Neural progenitor cell (in vitro differentiated cells): ENCODE data around the gene AQP11. TPM values are rescaled to one million over a fixed set of nuclear protein-coding genes. Genes with fewer than 3 reads are reported as not detected.

Experiments used
- DNase-seq: peaks from one replicate; pipeline ENCODE4 v3.0.0-alpha.2; 2016; ENCODE audit warnings: low spot score
- H2AFZ ChIP-seq: fragments of 200-600 bp; sonication (generic); replicated peaks from 2 replicates; pipeline ENCODE4 v1.6.1; 2016; ENCODE audit warnings: antibody characterized with exemption
- H3F3A ChIP-seq: fragments of 200-600 bp; sonication (generic); 2 replicates; pipeline ENCODE4 v1.6.1; 2016; ENCODE audit warnings: antibody characterized with exemption, low read depth
- H3K27ac ChIP-seq: fragments of 200-600 bp; sonication (generic); 2 replicates; pipeline ENCODE4 v1.5.1; 2016; ENCODE audit warnings: mild to moderate bottlenecking
- H3K27me3 ChIP-seq: fragments of 200-600 bp; sonication (generic); 2 replicates; pipeline ENCODE4 v1.6.1; 2016; ENCODE audit warnings: mild to moderate bottlenecking, moderate library complexity
- H3K36me3 ChIP-seq: fragments of 200-600 bp; sonication (generic); 2 replicates; pipeline ENCODE4 v1.5.1; 2016
- H3K4me1 ChIP-seq: fragments of 200-600 bp; sonication (generic); 2 replicates; pipeline ENCODE4 v1.6.1; 2016; ENCODE audit warnings: mixed run types
- H3K4me2 ChIP-seq: fragments of 200-600 bp; sonication (generic); 2 replicates; pipeline ENCODE4 v1.6.1; 2016
- H3K4me3 ChIP-seq: fragments of 200-600 bp; sonication (generic); 2 replicates; pipeline ENCODE4 v1.5.1; 2016
- H3K79me2 ChIP-seq: fragments of 200-600 bp; sonication (generic); 2 replicates; pipeline ENCODE4 v1.6.1; 2016; ENCODE audit warnings: low read depth
- H3K9ac ChIP-seq: fragments of 200-600 bp; sonication (generic); 2 replicates; pipeline ENCODE4 v1.6.1; 2016
- H3K9me3 ChIP-seq: fragments of 200-600 bp; sonication (generic); 2 replicates; pipeline ENCODE4 v1.5.1; 2016; ENCODE audit warnings: low read depth
- H4K20me1 ChIP-seq: fragments of 200-600 bp; sonication (generic); 2 replicates; pipeline ENCODE4 v1.6.1; 2016; ENCODE audit warnings: low read depth
- H3K27ac Mint-ChIP-seq: 3 replicates; pipeline ENCODE4 v1.8.0; 2021; ENCODE audit warnings: mixed read lengths
- H3K27me3 Mint-ChIP-seq: 2 replicates; pipeline ENCODE4 v1.8.0; 2022; ENCODE audit warnings: low read depth, mild to moderate bottlenecking, inconsistent platforms, moderate library complexity, mixed read lengths; ENCODE audit not compliant: insufficient read depth
- H3K36me3 Mint-ChIP-seq: 3 replicates; pipeline ENCODE4 v1.8.0; 2021; ENCODE audit warnings: mixed read lengths
- H3K4me1 Mint-ChIP-seq: 3 replicates; pipeline ENCODE4 v1.8.0; 2021; ENCODE audit warnings: mixed read lengths
- H3K4me3 Mint-ChIP-seq: 3 replicates; pipeline ENCODE4 v1.8.0; 2021; ENCODE audit warnings: mild to moderate bottlenecking, moderate library complexity, mixed read lengths
- H3K9me3 Mint-ChIP-seq: 3 replicates; pipeline ENCODE4 v1.8.0; 2020; ENCODE audit warnings: mixed read lengths
- CTCF ChIP-seq: fragments of 200-600 bp; sonication (generic); IDR thresholded peaks from 2 replicates; pipeline ENCODE4 v1.5.1; 2017; ENCODE audit warnings: antibody characterized with exemption, mild to moderate bottlenecking
- EZH2 ChIP-seq: fragments of 200-600 bp; sonication (generic); IDR thresholded peaks from 2 replicates; pipeline ENCODE4 v1.6.1; 2017; ENCODE audit warnings: antibody characterized with exemption, mild to moderate bottlenecking, moderate library complexity
- EZH2phosphoT487 ChIP-seq: fragments of 200-600 bp; sonication (generic); IDR thresholded peaks from 2 replicates; pipeline ENCODE4 v1.6.1; 2017; ENCODE audit warnings: antibody characterized with exemption
- total RNA-seq: library from RNA; depleted of rRNA; stranded (reverse); fragments of >200 nt; gene quantifications from 2 replicates; pipeline ENCODE4 v1.2.3, GENCODE V29; 2015; ENCODE audit warnings: low replicate concordance

AQP11 gene, protein sequence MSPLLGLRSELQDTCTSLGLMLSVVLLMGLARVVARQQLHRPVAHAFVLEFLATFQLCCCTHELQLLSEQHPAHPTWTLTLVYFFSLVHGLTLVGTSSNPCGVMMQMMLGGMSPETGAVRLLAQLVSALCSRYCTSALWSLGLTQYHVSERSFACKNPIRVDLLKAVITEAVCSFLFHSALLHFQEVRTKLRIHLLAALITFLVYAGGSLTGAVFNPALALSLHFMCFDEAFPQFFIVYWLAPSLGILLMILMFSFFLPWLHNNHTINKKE
- 0.24 and 1.1 TPM in 2 replicates for total RNA-seq

DNA sequence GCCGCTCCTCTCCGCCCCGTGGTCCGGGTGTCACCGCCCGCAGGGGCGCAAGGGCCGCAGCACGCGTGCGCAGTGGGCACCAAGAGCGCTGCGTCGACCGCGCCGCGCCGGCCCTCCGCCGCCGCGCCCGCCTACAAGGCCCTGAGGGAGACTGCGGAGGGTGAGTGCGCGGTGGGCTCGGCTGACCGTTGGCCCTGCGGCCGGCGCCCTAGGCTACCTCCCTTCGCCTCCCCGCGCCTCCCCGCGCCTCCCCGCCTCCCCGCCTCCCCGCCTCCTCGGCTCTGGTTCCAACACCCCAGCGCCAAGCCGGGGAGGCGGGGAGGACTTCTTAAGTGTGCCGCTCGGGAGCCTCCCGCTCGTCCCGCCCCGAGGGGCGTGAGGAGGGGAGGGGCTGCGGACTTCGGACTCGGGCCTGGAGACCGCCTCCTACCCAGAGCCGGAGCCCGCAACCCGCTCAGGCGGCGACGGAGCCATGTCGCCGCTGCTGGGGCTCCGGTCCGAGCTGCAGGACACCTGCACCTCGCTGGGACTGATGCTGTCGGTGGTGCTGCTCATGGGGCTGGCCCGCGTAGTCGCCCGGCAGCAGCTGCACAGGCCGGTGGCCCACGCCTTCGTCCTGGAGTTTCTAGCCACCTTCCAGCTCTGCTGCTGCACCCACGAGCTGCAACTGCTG lies at the start of gene AQP11:
TSS of gene AQP11 (plus strand) at position 433 of the 673 bp plus-strand sequence. CDS start at position 473, 40 bp downstream.
- H3K4me3 Mint-ChIP-seq = peak within 1 kb of the TSS; percentile 91
- H3K9me3 Mint-ChIP-seq = peaks cover 5% of the 10 kb centered on the region
- Histone ChIP-seq H3K36me3 (no peaks in the 10 kb centered on the region), H3K4me2 (peak within 1 kb of the TSS; percentile 95), H3K9me3 (no peaks in the 10 kb centered on the region), H3K9ac (no peak within 1 kb of the TSS), H3K79me2 (no peaks in the 10 kb centered on the region), H2AFZ (peak within 1 kb of the TSS; percentile 98), H4K20me1 (peaks cover 10% of the 10 kb centered on the region), H3F3A (peaks cover 26% of the 10 kb centered on the region), H3K27ac (peak within 1 kb of the TSS; percentile 80), H3K4me1 (peaks cover 14% of the 10 kb centered on the region), H3K27me3 (peaks cover 15% of the 10 kb centered on the region), H3K4me3 (peak within 1 kb of the TSS; percentile 62)
- peaks cover 6% of the 10 kb centered on the region for H3K36me3 Mint-ChIP-seq
- DNase-seq = peak; percentile 96
- H3K27ac Mint-ChIP-seq = peak within 1 kb of the TSS; percentile 48
- peaks cover 11% of the 10 kb centered on the region for H3K4me1 Mint-ChIP-seq
- H3K27me3 Mint-ChIP-seq = peaks cover 5% of the 10 kb centered on the region
- TF ChIP-seq EZH2 (no peak), EZH2phosphoT487 (no peak), CTCF (no peak)

DNA sequence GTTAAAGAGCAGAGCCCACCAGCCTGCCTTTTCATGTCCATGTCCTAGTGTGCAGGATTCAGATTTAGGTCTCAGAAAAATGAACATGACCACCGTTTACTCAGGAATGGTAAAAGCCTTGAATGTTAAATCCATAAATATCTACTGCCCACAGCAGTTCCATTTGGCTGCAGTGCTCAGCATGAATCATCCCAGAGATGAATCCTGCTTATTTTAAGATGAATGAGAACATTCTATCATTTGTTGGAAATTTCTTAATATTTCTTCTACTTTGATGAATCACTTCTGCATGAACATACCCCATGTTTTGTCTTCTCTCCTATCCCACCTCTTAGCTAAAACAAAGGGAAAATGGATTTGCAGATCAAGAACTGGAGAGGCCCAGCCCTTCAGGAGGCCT lies 47.5 kb upstream of the AQP11 start:
- H3K4me1 Mint-ChIP-seq = no peaks in the 10 kb centered on the region
- TF ChIP-seq CTCF = no peak
- no peak for TF ChIP-seq EZH2phosphoT487
- no peak overlapping the region for H3K9ac ChIP-seq

GRCh38 chr11:77547047-77547836 lies 42.5 kb upstream of the AQP11 start:
- Histone ChIP-seq H3K4me1 (peaks cover 9% of the 10 kb centered on the region), H3K27me3 (no peaks in the 10 kb centered on the region), H3K79me2 (no peaks in the 10 kb centered on the region), H3K9ac (no peak overlapping the region), H3K36me3 (no peaks in the 10 kb centered on the region), H3F3A (peaks cover 9% of the 10 kb centered on the region), H4K20me1 (no peaks in the 10 kb centered on the region), H3K4me2 (peak overlapping the region; percentile 67), H3K27ac (no peak overlapping the region), H2AFZ (peak overlapping the region; percentile 71), H3K9me3 (no peaks in the 10 kb centered on the region), H3K4me3 (no peak overlapping the region)
- Mint-ChIP-seq H3K4me1 (peaks cover 4% of the 10 kb centered on the region), H3K36me3 (no peaks in the 10 kb centered on the region), H3K27ac (no peak overlapping the region), H3K27me3 (no peaks in the 10 kb centered on the region), H3K4me3 (no peak overlapping the region), H3K9me3 (no peaks in the 10 kb centered on the region)
- TF ChIP-seq EZH2 (no peak), CTCF (no peak), EZH2phosphoT487 (no peak)
- no peak for DNase-seq

More for the DNA sequence above, 47.5 kb upstream of the AQP11 start:
- H3K27ac ChIP-seq = no peak overlapping the region
- H3K4me1 ChIP-seq = no peaks in the 10 kb centered on the region
- H4K20me1 ChIP-seq = no peaks in the 10 kb centered on the region
- H3K36me3 ChIP-seq = no peaks in the 10 kb centered on the region
- no peaks in the 10 kb centered on the region for H3K27me3 ChIP-seq
- H2AFZ ChIP-seq = no peak overlapping the region
- DNase-seq = no peak
- H3F3A ChIP-seq = no peaks in the 10 kb centered on the region
- H3K27me3 Mint-ChIP-seq = no peaks in the 10 kb centered on the region
- no peaks in the 10 kb centered on the region for H3K9me3 ChIP-seq
- H3K4me3 ChIP-seq = no peak overlapping the region
- H3K4me2 ChIP-seq = no peak overlapping the region
- H3K27ac Mint-ChIP-seq = no peak overlapping the region
- no peaks in the 10 kb centered on the region for H3K9me3 Mint-ChIP-seq
- H3K79me2 ChIP-seq = no peaks in the 10 kb centered on the region
- H3K4me3 Mint-ChIP-seq = no peak overlapping the region
- no peaks in the 10 kb centered on the region for H3K36me3 Mint-ChIP-seq
